ENCODE measurements around the gene POU6F2. TPM values are rescaled to one million over a fixed set of nuclear protein-coding genes. Genes with fewer than 3 reads are reported as not detected.

Gene POU6F2
- total RNA-seq, 1 experiment from 2014 or later = 0.64 TPM

DNA sequence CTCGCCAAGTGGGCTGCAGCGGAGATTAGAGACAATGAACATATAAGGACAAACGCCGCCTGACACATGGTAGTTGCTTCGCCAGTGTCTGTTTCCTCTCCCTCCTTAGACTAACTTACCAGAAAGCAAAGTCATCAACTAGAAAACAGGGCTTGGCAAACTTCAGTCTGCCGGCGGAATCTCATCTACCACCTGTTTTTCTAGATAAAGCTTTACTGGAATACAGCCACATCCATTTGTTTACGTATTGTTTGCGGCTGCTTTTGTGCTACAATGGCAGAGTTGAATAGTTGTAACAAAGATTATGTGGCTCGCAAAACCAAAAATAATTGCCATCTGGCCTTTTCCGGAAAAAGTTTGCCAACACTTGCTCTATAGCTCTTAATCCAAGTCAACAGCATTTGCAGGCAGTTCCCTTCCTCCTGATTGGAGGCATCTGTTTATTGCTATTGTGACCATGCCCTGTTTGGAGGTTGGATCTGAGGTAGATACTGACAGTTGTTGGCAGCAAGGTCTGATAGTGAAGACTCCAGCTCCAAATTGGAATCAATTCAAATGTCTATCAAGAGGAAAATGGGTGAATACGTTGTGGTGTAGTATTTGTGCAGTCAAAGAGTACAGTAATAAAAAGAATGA lies 260.6 kb downstream of the POU6F2 start:
- intact Hi-C loops (cut with micrococcal nuclease; ENCODE audit: unreplicated experiment) = no loop called here
- no peaks in the 10 kb centered on the region for H3K9me3 Mint-ChIP-seq (ENCODE audit: low read depth, unreplicated experiment)
- H3K36me3 Mint-ChIP-seq (ENCODE audit: insufficient read depth, unreplicated experiment) = no peaks in the 10 kb centered on the region
- no peak overlapping the region for H3K4me3 Mint-ChIP-seq (ENCODE audit: low read depth, unreplicated experiment)
- TF ChIP-seq, protein P1, sequence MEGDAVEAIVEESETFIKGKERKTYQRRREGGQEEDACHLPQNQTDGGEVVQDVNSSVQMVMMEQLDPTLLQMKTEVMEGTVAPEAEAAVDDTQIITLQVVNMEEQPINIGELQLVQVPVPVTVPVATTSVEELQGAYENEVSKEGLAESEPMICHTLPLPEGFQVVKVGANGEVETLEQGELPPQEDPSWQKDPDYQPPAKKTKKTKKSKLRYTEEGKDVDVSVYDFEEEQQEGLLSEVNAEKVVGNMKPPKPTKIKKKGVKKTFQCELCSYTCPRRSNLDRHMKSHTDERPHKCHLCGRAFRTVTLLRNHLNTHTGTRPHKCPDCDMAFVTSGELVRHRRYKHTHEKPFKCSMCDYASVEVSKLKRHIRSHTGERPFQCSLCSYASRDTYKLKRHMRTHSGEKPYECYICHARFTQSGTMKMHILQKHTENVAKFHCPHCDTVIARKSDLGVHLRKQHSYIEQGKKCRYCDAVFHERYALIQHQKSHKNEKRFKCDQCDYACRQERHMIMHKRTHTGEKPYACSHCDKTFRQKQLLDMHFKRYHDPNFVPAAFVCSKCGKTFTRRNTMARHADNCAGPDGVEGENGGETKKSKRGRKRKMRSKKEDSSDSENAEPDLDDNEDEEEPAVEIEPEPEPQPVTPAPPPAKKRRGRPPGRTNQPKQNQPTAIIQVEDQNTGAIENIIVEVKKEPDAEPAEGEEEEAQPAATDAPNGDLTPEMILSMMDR (IDR thresholded peaks at IDR 0.05; ENCODE audit: unreplicated experiment) = no peak
- H3K27ac Mint-ChIP-seq (ENCODE audit: unreplicated experiment) = no peak overlapping the region
- no peaks in the 10 kb centered on the region for H3K27me3 Mint-ChIP-seq (ENCODE audit: unreplicated experiment)
- CTCF ChIA-PET = no interaction called here
- no peaks in the 10 kb centered on the region for H3K4me1 Mint-ChIP-seq (ENCODE audit: low read depth, unreplicated experiment)
- DNase-seq = no peak
- BruUV-seq (replicated peaks) = no TSS peak

DNA sequence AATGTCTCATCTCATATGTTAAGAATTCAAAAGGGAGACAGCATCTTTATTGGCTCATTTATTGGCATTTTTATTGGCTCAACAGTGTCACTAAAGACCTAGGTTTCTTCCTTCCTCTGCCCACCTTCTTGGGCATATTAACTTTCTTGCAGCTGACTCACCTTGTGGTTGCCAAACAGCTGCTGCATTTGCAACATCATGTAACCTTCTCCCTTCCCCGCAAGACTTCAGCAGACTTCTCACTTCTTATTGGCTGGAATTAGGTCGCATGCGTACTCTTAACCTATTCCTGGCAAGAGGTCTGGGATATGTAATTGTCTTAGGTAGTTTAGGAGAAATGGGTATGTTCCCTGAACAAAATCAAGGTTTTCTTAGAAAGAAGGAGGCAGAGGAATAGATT lies 263.2 kb downstream of the POU6F2 start:
- no peak overlapping the region for H3K4me3 Mint-ChIP-seq (ENCODE audit: low read depth, unreplicated experiment)
- TF ChIP-seq, protein P1 (IDR thresholded peaks at IDR 0.05; ENCODE audit: unreplicated experiment) = no peak
- H3K4me1 Mint-ChIP-seq (ENCODE audit: low read depth, unreplicated experiment) = no peaks in the 10 kb centered on the region
- no peaks in the 10 kb centered on the region for H3K36me3 Mint-ChIP-seq (ENCODE audit: insufficient read depth, unreplicated experiment)
- intact Hi-C loops (cut with micrococcal nuclease; ENCODE audit: unreplicated experiment) = no loop called here
- H3K27me3 Mint-ChIP-seq (ENCODE audit: unreplicated experiment) = peaks cover 5% of the 10 kb centered on the region
- CTCF ChIA-PET = interaction anchor here (0.6 to 0.8 kb wide), 2 partner anchors 12 to 654 kb away, joined by 3 to 4 read pairs; no protein-coding TSS in a partner anchor
- DNase-seq = no peak
- no peak overlapping the region for H3K27ac Mint-ChIP-seq (ENCODE audit: unreplicated experiment)
- BruUV-seq (replicated peaks) = no TSS peak
- no peaks in the 10 kb centered on the region for H3K9me3 Mint-ChIP-seq (ENCODE audit: low read depth, unreplicated experiment)

DNA sequence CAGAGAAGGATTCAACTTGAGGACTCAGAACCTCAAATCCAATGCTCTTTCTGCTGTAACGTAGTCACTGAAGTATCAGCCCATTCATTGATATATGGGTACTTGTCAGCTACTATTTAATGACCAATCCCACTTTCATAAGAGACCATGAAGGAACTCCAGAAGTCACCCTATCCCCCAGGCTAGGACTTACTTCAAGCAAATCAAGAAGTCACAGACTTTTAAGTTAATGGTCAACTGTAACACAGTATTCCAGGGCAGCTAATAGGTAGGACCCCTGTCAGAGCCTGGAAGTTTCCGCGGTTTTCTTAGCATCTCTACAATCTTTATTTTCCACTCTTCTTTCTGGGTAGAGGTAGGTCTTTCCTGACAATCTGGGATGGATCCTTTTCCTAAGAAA lies 269.9 kb downstream of the POU6F2 start:
- intact Hi-C loops (cut with micrococcal nuclease; ENCODE audit: unreplicated experiment) = no loop called here
- no peak overlapping the region for H3K27ac Mint-ChIP-seq (ENCODE audit: unreplicated experiment)
- H3K4me3 Mint-ChIP-seq (ENCODE audit: low read depth, unreplicated experiment) = no peak overlapping the region
- no peaks in the 10 kb centered on the region for H3K4me1 Mint-ChIP-seq (ENCODE audit: low read depth, unreplicated experiment)
- CTCF ChIA-PET = no interaction called here
- peaks cover 54% of the 10 kb centered on the region for H3K27me3 Mint-ChIP-seq (ENCODE audit: unreplicated experiment)
- H3K36me3 Mint-ChIP-seq (ENCODE audit: insufficient read depth, unreplicated experiment) = no peaks in the 10 kb centered on the region
- BruUV-seq (replicated peaks) = no TSS peak
- no peaks in the 10 kb centered on the region for H3K9me3 Mint-ChIP-seq (ENCODE audit: low read depth, unreplicated experiment)
- no peak for DNase-seq
- TF ChIP-seq, protein P1 (IDR thresholded peaks at IDR 0.05; ENCODE audit: unreplicated experiment) = no peak

DNA sequence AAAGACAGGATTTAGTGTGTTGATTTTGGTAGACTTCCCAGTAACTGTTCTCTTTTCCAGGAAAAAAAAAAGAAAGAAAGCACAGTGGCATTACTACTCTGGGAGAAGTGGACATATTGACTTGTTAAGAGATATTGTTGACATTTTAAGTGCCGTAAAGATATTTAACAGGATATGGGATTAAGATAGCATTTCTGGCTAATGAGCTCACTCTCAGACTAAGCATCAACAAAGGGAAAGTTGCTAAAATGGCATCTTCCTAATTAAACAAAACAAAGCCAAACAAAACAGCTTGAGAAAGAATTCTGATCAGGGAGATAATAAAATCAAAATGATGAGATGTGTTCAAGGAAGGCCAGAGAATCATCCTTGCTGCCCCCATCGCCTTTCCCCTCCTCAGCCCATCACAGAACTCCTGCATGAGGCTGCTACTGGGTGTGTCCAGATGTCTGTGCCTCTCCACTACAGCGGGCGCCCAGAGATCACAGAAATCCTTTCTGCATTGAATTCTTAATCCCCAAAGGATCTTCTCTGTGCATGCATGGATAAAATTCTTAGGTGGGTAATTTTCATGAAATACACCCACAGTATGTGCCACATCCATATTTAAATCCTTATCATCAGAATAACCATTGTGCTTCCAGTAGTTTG lies 270.5 kb downstream of the POU6F2 start:
- intact Hi-C loops (cut with micrococcal nuclease; ENCODE audit: unreplicated experiment) = no loop called here
- TF ChIP-seq, protein P1 (IDR thresholded peaks at IDR 0.05; ENCODE audit: unreplicated experiment) = no peak
- Mint-ChIP-seq H3K4me1 (ENCODE audit: low read depth, unreplicated experiment) (no peaks in the 10 kb centered on the region), H3K4me3 (ENCODE audit: low read depth, unreplicated experiment) (no peak overlapping the region), H3K9me3 (ENCODE audit: low read depth, unreplicated experiment) (no peaks in the 10 kb centered on the region), H3K27me3 (ENCODE audit: unreplicated experiment) (peaks cover 59% of the 10 kb centered on the region), H3K36me3 (ENCODE audit: insufficient read depth, unreplicated experiment) (no peaks in the 10 kb centered on the region), H3K27ac (ENCODE audit: unreplicated experiment) (no peak overlapping the region)
- no TSS peak for BruUV-seq (replicated peaks)
- CTCF ChIA-PET = no interaction called here
- DNase-seq = no peak
